CMK (cell line): ENCODE data around the gene NOP53.
"Not testable (repeated sequence)": the region's sequence is repeated elsewhere in the genome, so short reads cannot be mapped to it uniquely, and the experiment has no call there.

Source experiments
- DNase-seq: peaks from one replicate; pipeline ENCODE4 v3.0.0-alpha.2; 2010; ENCODE audit warnings: low read depth

Gene NOP53

DNA sequence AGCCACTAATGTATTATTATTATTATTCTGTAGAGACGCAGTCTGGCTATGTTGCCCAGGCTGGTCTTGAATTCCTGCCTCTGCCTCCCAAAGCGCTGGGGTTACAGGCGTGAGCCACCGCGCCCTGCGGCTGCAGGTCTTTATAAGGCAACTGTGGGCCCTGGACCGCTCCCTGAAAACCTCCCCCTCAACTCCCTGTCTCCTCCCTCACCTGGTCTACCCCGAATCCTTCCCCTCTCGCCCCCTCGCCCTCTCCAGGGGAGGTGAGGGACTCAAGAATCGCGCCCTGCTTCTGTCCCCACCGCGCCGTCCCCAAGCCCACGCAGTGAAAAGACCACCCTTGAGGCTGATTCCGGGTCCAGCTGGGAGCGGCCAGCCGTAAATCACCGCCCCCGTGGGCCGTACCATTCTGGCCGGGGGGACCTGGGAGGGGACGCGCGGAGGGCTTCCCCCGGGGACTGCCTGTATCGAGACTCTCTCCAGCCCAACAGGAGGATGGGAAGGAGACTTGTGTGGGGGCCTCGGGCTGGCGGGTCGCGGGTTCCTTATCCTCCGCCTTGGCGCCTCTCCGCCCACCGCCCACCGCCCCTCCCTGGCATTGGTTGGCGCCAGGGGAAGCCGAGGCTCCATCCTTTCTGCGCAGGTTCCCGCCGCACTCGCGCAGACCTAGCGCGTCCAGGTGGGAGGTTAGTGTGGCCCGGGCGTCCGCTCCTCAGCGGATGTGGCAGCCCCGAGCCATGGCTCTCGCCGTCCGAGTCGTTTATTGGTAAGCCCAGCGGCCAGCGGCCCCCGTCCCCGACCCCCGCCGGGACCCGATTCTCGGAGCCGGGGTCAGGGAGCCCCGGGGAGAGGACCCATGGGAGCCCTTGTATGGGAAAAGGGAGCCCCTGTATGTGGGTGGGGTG lies 33.0 kb downstream of the NOP53 start, which contains the start of gene SELENOW:
Gene SELENOW (plus strand): TSS at position 655 of the 905 bp plus-strand sequence. CDS start 83 bp downstream, at position 738.
- peak; percentile 65 for DNase-seq

DNA sequence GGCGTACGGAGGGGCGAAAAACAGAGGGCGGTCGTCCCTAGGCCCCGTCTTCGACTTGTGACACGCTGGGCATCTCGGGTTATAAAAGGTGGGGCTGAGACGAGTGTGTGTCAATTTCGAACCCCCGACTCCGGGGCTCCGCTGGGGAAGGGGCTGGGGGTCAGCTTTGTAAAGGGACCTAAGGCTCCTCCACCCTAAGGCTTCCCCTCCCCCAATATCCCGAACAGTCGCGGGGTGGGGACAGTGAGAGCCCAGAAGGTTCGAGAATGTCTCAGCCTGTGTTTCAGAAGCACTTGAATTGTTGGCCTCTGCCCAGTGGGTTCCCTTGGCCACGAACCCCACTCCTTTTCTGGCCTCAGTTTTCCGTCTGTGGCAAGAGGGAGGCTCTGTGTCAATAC lies 33.6 kb downstream of the NOP53 start:
- DNase-seq = no peak

DNA sequence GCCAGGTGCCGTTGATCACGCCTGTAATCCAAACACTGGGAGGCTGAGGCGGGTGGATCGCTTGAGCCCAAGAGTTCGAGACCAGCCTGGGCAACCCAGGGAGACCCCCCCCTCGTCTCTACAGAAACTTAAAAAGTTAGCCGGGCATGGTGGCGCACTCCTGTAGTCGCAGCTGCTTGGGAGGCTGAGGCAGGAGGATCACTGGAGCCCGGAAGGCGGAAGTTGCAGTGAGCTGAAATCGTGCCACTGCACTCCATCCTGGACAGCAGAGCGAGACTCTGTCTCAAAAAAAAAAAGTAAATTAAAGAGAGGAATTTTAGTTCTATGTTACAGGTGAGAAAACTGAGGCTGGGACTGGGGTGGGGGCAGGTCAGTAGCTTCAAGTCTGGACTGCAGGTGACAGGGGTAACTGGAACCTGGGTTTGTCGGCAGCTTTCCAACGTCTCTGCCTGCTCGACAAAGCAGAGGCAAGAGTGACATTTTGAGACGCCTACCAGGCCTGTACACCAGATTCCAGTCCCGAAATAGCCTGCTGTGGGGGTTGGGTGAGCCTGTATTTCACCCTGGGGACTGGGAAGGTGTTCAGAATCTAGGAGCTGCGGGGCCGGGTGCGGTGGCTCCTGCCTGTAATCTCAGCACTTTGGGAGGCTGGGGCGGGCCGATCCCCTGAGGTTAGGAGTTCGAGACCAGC lies 34.3 kb downstream of the NOP53 start:
- DNase-seq = no peak

DNA sequence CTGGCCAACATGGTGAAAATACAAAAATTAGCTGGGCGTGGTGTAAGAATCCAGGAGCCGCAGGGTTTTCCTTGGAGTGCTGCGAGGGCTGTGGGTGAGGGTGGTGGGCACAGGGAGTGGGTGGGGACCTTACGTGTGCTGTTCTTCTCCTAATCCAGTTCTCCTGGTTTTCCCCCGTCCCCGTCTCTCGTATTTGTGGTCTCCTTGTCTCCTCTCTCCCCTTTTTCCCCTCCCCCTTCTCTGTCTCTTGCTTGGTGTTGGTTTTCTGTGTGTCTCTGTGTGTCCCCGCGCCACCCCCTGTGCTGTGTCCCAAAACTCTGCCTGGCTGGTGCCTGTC lies 34.8 kb downstream of the NOP53 start:
- no peak for DNase-seq

DNA sequence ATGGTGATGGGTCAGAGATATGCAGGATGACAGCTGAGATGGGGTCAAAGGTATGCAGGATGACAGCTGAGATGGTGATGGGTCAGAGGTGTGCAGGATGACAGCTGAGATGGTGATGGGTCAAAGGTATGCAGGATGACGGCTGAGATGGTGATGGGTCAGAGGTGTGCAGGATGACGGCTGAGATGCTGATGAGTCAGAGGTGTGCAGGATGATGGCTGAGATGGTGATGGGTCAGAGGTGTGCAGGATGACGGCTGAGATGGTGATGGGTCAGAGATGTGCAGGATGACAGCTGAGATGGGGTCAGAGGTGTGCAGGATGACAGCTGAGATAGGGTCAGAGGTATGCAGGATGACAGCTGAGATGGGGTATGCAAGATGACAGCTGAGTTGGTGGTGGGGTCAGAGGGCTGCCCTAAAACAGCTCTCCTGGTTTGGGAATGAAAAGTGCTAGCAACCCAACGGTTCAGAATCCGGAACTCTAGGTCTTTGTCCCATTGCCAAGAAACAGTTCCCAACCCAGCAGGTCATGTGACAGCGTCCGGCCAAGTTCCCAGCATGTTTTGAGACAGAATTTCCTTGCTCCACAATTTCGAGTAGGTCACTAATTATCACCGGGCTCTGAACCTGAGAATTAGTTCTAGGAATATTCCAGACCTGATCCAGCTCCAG lies 36.4 kb downstream of the NOP53 start:
- DNase-seq = no peak

DNA sequence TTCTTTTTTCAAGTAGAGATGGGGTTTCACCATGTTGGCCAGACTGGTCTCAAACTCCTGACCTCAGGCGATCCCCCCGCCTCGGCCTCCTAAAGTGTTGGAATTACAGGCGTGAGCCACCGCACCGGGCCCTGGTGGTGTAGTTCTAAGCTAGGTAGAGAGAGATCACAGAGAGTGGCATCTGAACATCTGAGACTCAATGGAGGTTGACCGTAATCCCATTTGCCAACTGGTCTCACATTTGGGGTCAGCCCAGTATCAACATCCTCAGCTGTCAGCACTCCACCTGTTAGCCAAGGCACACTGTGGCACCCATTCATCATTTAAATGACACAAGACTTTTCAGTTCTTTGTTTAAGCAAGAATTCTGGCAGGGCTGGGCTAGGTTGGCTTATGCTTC lies 41.2 kb downstream of the NOP53 start:
- no peak for DNase-seq

DNA sequence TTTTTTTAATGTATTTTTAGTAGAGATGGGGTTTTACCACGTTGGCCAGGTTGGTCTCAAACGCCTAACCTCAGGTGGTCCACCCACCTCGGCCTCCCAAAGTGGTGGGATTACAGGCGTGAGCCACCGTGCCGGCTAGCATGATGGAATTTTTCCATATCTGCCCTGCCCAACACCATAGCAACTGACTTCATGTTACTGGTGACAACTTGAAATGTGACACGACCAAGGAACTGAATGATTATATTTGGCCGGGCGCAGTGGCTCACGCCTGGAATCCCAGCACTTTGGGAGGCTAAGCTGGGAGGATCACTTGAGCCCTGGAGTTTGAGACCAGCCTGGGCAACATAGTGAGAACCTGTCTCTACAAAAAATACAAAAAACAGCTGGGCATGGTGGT lies 42.0 kb downstream of the NOP53 start:
- DNase-seq = not testable (repeated sequence)

DNA sequence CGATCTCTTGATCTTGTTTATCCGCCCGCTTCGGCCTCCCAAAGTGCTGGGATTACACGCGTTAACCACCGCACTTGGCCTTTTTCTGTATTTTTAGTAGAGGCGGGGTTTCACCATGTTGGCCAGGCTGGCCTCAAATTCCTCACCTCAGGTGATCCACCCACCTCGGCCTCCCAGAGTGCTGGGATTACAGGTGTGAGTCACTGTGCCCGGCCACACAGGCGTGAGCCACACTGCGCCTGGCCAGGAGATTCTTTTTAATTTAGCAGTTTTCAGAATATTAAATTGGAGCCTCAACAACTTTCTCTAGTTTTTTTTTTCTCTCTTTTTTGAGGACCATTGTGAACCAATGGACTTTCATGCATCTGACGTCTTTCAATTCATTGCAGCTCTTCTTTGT lies 44.5 kb downstream of the NOP53 start:
- DNase-seq = not testable (repeated sequence)

DNA sequence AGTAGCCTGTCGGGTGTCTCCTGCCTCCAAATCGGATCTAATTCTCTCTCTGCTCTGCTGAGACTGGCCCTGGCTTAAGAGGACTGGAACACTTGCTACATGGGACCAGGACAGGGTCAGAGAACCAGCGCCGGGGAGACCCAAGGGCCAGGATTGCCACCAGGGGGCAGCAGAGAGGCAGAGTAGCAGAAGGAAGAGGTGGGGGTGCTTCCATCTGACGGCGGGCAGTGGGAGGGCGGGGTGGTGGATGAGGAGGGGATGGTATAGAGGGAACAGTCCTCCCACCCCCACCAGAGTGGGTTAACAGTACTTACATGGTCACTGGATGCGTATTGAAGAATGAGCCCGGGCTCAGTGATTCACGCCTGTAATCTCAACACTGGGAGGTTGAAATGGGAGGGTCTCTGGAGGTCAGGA lies 45.1 kb downstream of the NOP53 start:
- peak; percentile 68 for DNase-seq

DNA sequence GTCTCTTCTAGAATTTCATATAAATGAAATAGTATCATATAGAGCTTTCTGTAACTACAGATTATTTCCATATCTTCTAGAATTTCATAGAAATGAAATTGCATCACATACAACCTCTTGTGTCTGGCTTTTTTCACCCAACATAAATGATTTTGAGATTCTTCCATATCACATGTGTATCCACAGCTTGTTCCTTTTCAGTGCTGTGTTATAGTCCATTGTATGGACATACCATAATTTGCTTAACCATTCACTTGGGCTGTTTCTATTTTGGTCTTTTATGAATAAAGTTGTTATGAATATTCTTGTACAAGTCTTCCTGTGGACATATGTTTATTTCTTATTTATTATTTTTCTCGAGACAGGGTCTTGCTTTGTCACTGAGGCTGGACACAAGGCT lies 47.3 kb downstream of the NOP53 start:
- DNase-seq = no peak

DNA sequence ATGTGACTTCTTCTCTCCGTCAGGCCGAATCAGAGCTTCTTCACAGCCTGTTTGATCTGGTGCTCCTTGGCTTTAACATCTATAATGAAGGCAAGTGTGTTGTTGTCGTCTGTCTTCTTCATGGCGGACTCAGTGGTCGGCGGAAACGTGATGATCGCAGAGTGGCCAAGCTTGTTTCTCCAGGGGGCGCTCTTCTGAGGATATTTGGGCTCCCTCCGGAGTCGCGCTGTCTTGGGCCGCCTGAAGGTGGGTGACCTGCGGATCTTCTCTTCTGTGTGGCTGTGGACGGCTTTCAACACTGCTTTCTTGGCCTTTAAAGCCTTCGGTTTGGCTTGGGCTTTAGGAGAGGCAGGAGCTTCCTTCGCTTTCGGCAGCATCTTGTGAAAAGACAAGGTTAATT lies 49.2 kb downstream of the NOP53 start:
- no peak for DNase-seq

DNA sequence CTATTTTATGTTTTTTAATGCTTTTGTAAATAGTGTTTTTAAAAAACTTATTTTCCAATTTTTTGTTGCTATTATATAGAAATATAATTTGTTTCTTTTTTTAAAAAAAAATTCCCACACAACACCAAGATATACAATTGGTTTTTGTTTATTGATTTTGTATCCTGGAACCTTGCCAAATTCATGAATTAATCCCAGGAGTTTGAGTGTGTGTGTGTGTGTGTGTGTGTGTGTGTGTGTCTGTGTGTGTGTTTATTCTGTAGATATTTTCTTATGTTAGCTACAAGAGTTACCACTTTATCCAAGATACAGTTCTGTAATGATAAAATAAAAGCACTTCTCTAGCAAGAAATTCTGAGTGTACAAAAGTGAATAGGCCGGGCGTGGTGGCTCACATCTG lies 51.4 kb downstream of the NOP53 start:
- no peak for DNase-seq

DNA sequence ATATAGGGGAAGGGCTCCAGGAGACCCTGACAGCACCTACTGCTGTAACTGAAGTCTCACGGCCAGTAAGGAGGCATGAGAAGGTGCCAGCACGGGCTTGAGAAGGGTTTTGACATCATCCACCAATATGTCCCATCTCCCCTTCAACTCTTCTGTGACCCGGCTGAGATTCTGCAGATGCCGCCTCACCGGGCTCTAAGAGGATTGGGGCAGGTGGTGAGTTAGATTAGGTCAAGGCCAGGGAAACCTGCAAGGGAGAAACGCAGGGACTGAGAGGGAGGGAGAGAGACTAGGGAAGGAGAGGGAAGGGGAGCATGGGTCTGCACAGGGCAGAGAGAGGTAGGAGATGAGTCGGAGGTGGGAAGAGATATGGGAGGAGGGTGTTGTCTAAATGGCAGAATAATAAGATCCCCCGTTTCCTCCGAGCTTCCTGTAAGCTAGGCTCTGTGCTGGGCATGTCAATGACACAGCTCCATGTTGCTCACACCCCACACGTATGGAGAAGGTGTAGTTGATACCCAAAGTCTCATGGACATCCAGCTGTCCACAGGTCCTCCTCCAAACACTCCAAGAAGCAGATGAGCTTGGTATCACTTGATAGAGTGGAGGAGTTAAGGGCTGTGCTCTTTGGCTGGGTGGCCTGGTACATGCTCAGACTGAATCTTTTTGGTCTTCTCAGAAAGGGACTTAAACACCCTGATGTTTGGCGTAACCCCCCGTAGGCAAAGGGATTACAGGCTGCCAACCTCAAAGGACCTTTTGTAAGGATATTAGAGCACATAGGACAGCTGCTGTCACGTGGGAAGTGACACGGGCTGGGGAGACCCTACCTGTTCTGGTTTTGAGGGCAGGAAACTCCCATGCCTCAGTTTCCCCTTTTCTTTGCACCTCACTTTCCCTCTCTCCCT lies 52.9 kb downstream of the NOP53 start:
- DNase-seq = no peak

DNA sequence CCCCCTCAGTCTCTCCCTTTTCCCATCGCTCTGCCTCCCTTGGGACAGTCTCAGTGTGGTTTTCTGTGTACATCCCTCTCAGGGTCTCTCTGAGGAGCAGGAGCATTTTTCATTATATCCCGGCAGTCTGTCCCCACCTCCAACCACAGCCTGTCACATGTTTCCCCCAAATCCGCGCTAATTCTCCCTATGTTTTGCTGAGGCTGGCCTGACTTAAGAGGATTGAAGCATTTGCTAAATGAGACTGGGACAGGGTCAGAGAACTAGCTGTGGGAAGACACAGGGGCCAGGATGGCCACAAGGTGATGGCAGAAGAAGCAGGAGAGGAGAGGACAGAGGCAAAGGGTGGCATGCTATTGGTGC lies 53.5 kb downstream of the NOP53 start:
- no peak for DNase-seq

DNA sequence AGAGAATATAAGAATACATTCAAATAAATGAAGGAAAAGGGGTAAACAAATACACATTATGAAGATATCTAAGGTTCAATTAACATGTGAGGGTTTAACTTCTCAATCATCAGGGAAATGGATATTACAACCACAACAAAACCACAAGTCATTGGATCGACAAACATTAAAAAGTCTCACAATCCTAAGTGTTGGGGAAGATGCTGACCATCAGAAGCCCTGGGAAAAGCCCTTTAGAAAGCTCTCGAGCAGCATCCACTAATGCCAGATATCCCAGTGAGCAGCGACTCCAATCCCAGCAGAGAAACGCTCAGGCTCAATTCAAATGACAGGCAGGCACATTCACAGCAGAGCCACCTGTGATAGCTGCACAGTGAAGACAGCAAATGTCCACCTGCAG lies 55.9 kb downstream of the NOP53 start:
- DNase-seq = no peak

DNA sequence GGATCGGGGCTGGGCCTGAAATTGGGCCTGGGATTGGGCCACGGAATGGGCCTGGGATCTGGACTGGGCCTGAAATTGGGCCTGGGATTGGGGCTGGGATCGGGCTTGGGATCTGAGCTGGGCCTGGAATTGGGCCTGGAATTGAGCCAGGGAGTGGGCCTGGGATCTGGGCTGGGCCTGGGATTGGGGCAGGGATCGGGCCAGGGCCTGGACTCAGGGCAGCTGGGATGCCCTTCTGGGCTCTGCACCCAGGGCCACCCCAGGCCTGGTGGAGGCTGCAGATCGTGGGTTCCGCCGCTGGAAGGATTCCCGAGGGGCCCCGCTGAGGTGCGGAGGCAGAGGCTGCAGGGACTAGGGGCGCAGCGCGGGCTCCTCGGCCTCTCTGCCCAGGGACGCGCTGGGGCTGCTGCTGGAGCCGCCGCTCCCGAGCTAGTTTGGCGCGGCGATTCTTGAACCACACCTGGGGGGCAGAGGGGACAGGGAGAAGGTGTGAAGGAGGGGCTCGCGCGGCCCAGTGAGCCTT lies 57.2 kb downstream of the NOP53 start:
- DNase-seq = no peak

DNA sequence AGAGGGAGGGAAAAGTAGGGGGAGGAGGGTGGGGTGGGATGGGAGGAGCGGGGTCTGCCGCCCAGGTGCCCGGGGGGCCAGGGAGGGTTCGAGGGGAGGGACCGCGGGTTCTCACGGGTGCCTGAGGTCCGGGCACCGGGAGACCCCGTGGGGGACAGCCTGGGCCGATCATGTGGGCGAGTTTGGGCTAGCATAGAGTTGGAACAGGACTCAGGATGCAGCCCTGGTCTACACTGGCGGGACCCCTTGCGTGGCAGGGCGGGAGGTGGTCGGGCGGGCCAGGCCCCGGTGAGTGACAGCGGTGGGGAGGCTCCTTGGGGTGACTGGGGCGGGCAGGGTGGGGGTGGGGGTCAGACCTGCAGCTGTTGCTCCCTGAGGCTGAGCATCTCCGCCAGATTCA lies 57.8 kb downstream of the NOP53 start:
- DNase-seq = not testable (repeated sequence)

DNA sequence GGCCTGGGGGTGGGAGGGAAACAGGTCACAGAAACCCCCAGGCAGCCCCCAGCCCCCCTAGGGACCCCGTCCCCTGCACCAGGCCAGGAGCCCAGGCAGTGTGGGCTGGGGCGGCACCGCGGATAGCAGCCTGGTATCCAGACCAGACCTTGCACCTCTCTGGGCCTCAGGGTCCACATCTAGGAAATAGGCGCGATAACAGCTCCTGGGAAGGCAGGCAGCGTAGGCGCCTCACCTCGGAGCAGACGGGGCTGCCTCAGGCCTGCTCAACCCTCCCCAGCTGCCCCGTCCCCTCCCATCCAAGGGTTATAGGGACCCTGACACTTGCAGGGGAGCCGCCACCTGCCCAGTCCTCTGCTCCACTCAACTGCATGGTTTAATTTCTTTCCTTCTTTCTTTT lies 58.3 kb downstream of the NOP53 start:
- DNase-seq = not testable (repeated sequence)

DNA sequence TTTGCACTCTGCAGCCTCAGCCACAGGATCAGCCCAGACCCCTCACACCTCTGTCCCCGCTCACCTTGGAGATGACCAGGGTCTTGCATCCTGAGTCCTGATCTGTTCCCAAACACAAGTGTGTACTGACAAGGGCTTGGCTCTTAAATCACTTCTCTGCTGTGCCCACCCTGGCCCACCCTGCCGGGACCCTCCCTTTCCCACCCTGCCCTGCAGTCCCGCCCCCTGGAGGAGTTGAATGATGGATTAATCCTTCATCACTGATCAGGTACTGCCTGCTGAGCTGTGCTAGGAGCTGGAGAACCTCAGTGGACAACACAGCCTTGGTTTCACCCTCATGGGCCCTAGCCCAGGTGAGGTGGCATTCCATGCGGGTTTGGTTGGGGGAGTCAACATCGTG lies 59.1 kb downstream of the NOP53 start, which contains the start of gene TPRX1:
Gene TPRX1 (minus strand): TSS at position 101 of the 400 bp plus-strand sequence. CDS start 12 bp downstream, at position 89.
- DNase-seq = not testable (repeated sequence)

DNA sequence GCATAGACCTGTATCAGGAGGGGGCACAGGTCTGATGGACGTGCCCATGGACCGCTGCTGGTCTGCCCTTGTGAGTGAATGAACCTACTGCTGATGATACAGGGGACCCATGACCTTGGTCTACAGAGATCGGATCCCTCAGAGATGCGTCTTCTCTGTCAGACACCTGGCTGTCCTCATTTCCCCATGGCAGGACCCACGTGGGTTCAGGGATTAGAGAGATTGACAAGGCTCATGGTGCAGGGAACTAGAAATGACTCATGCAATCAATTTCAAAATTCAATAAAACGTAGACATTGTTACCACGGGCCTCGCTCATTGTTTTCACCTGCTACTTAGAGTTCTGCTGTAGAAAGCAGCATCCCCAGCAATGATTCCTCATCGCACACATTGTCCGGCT lies 60.0 kb downstream of the NOP53 start:
- DNase-seq = no peak

DNA sequence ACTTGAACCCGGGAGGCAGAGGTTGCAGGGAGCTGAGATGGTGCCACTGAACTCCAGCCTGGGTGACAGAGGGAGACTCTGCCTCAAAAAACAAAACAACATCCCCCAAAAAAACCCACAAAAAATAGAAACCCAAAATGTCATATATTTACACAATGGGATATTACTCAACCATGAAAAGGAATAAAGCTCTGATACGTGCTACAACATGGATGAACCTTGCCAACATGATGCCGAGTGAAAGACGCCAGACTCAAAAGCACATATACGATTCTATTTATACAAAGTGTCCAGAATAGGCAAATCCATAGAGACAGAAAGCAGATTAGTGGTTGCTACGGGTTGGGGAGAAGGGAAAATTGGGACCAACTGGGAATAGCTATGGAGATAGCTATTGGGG lies 61.1 kb downstream of the NOP53 start:
- no peak for DNase-seq
